DOHH2 (cell line): ENCODE data around the gene SLC25A27.

ENCODE experiments used
- H3F3A ChIP-seq: fragments of 200-600 bp; sonication (generic), shearing (Covaris generic); 2 replicates; pipeline ENCODE4 v1.6.0; 2016; ENCODE audit warnings: antibody characterized with exemption, mild to moderate bottlenecking; ENCODE audit not compliant: control insufficient read depth, insufficient read depth
- H3K27ac ChIP-seq: fragments of 200-600 bp; sonication (generic); 2 replicates; pipeline ENCODE4 v1.5.1; 2014; ENCODE audit warnings: low read depth, mild to moderate bottlenecking, low read length, moderate library complexity
- H3K27me3 ChIP-seq: fragments of 200-600 bp; sonication (generic); 2 replicates; pipeline ENCODE4 v1.6.1; 2014; ENCODE audit warnings: mild to moderate bottlenecking, low read length, mixed read lengths; ENCODE audit not compliant: control insufficient read depth
- H3K36me3 ChIP-seq: fragments of 200-600 bp; sonication (generic); 2 replicates; pipeline ENCODE4 v1.6.1; 2014; ENCODE audit warnings: mild to moderate bottlenecking, low read length, moderate library complexity, mixed read lengths; ENCODE audit not compliant: control insufficient read depth
- H3K4me1 ChIP-seq: fragments of 200-600 bp; sonication (generic); 2 replicates; pipeline ENCODE4 v1.6.1; 2014; ENCODE audit warnings: mild to moderate bottlenecking, low read length, mixed read lengths; ENCODE audit not compliant: control insufficient read depth
- H3K4me2 ChIP-seq: fragments of 200-600 bp; sonication (generic); 2 replicates; pipeline ENCODE4 v1.6.0; 2014; ENCODE audit warnings: mild to moderate bottlenecking, low read length, moderate library complexity
- H3K4me3 ChIP-seq: fragments of 200-600 bp; sonication (generic); 2 replicates; pipeline ENCODE4 v1.5.1; 2014; ENCODE audit warnings: mild to moderate bottlenecking, low read length, mixed read lengths
- H3K79me2 ChIP-seq: fragments of 200-600 bp; sonication (generic); 2 replicates; pipeline ENCODE4 v1.6.1; 2014; ENCODE audit warnings: mild to moderate bottlenecking, low read length, mixed read lengths; ENCODE audit not compliant: control insufficient read depth
- H3K9me2 ChIP-seq: fragments of 200-600 bp; sonication (generic); replicated peaks from 2 replicates; pipeline ENCODE4 v1.6.1; 2014; ENCODE audit warnings: mild to moderate bottlenecking, low read length, mixed read lengths; ENCODE audit not compliant: control insufficient read depth
- H3K9me3 ChIP-seq: fragments of 200-600 bp; sonication (generic); 2 replicates; pipeline ENCODE4 v1.6.1; 2014; ENCODE audit warnings: antibody characterized with exemption, low read length, mixed read lengths; ENCODE audit not compliant: control insufficient read depth, insufficient read depth
- H4K20me1 ChIP-seq: fragments of 200-600 bp; sonication (generic); 2 replicates; pipeline ENCODE4 v1.6.0; 2014; ENCODE audit warnings: low read depth, mild to moderate bottlenecking, antibody characterized with exemption, low read length, moderate library complexity; ENCODE audit not compliant: control insufficient read depth, insufficient read depth
- EZH2phosphoT487 ChIP-seq: fragments of 200-600 bp; sonication (generic); IDR thresholded peaks from 2 replicates; pipeline ENCODE4 v1.6.1; 2017; ENCODE audit warnings: borderline replicate concordance, mild to moderate bottlenecking, antibody characterized with exemption, low read length, moderate library complexity, mixed read lengths
- TF ChIP-seq, protein P1 (sequence below): fragments of 200-600 bp; sonication (generic); IDR thresholded peaks from one replicate; pipeline ENCODE4 v1.5.1; 2014; ENCODE audit warnings: antibody characterized with exemption, mild to moderate bottlenecking, low read depth, low read length; ENCODE audit not compliant: poor library complexity, severe bottlenecking

The SLC25A27 gene

DNA sequence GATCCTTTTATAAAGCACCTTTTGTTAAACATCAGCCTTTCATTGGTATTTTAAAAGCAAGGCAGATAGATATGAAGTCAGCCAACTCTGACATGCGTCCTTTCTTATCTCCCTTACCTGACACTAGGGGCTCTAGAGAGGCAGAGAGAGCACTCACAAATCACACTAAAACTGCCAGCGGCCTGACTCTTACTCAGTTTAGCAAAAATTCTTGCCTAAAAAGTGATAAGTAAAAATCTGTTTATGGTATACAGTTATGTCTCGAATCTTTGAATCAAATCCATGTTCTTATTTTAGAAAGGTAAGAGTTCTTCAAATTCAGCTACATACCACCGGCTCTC lies 24.5 kb downstream of the SLC25A27 start:
- Histone ChIP-seq H3K36me3 (peaks cover 49% of the 10 kb centered on the region), H3K9me2 (no peaks in the 10 kb centered on the region; the same call in 1 of the 2 replicates), H3K27ac (peak overlapping the region; percentile 21; the same call in 1 of the 2 replicates), H3K79me2 (no peaks in the 10 kb centered on the region), H3K4me2 (peak overlapping the region; percentile 58), H3K27me3 (no peaks in the 10 kb centered on the region), H3K9me3 (no peaks in the 10 kb centered on the region), H3K4me1 (peaks cover 45% of the 10 kb centered on the region), H4K20me1 (no peaks in the 10 kb centered on the region), H3K4me3 (peak overlapping the region; percentile 40), H3F3A (no peaks in the 10 kb centered on the region)
- no peak for TF ChIP-seq EZH2phosphoT487
- TF ChIP-seq, protein P1, sequence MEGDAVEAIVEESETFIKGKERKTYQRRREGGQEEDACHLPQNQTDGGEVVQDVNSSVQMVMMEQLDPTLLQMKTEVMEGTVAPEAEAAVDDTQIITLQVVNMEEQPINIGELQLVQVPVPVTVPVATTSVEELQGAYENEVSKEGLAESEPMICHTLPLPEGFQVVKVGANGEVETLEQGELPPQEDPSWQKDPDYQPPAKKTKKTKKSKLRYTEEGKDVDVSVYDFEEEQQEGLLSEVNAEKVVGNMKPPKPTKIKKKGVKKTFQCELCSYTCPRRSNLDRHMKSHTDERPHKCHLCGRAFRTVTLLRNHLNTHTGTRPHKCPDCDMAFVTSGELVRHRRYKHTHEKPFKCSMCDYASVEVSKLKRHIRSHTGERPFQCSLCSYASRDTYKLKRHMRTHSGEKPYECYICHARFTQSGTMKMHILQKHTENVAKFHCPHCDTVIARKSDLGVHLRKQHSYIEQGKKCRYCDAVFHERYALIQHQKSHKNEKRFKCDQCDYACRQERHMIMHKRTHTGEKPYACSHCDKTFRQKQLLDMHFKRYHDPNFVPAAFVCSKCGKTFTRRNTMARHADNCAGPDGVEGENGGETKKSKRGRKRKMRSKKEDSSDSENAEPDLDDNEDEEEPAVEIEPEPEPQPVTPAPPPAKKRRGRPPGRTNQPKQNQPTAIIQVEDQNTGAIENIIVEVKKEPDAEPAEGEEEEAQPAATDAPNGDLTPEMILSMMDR, result peak; percentile 62

DNA sequence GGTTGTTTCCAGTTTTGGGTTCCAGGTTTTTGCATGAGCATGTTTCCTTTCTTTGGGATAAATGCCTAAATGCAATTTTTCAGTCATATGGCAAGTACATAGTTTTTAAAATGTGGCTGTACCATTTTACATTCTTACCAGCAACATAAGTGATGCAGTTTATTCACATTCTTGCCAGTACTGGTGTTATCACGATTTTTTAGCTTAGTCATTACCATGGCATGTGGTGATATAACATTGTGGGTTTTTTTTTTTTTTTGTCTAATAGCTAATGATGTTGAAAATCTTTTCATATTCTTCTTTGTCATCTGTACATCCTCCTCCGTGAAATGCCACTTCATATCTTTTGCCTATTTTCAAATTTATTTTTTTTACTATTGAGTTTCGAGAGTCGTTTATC lies 32.0 kb downstream of the SLC25A27 start:
- H3K4me2 ChIP-seq, result no peak overlapping the region
- H3K4me3 ChIP-seq, result no peak overlapping the region
- no peaks in the 10 kb centered on the region for H3K36me3 ChIP-seq
- no peaks in the 10 kb centered on the region for H3F3A ChIP-seq
- no peaks in the 10 kb centered on the region; the same call in 1 of the 2 replicates for H3K9me2 ChIP-seq
- H3K27me3 ChIP-seq, result no peaks in the 10 kb centered on the region
- H3K79me2 ChIP-seq, result no peaks in the 10 kb centered on the region
- H4K20me1 ChIP-seq, result no peaks in the 10 kb centered on the region
- no peak for TF ChIP-seq EZH2phosphoT487
- TF ChIP-seq, protein P1, result no peak
- H3K9me3 ChIP-seq, result peaks cover 5% of the 10 kb centered on the region; the same call in 1 of the 2 replicates
- no peaks in the 10 kb centered on the region for H3K4me1 ChIP-seq
- no peak overlapping the region for H3K27ac ChIP-seq

DNA sequence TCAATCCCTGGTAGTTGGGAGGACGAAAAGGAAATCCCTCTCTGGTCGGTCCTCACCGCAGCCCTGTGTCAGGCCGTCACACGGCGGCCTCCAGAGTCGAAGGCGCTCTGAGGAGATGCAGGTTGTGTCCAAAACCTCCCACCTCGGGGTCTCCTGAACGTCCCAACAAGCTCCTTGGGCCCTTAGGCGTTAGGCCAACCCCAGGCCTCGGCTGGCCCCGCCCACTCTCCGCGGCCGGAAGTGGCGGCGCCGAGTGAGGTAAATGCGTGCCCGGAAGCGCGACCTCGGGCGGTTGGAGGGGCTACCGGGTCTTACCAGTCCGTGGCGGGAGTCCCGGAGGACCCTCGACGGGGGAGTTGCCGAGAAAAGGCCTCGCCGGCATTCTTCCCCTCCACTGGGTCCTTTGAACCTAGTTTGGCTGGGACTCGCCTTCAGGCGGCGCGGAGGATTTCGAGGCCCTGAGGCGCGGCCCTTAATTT lies 34.9 kb downstream of the SLC25A27 start, which contains the start of gene TDRD6:
Gene TDRD6, plus strand, starts transcription at position 267 of the 479 bp plus-strand sequence. CDS start 244 bp downstream, outside the sequence.
- no peaks in the 10 kb centered on the region for H3K27me3 ChIP-seq
- H3K4me1 ChIP-seq, result no peaks in the 10 kb centered on the region
- H3K9me2 ChIP-seq, result no peaks in the 10 kb centered on the region
- TF ChIP-seq, protein P1, result no peak
- no peak for TF ChIP-seq EZH2phosphoT487
- H3K36me3 ChIP-seq, result no peaks in the 10 kb centered on the region
- peaks cover 5% of the 10 kb centered on the region; the same call in 1 of the 2 replicates for H3K9me3 ChIP-seq
- no peaks in the 10 kb centered on the region for H4K20me1 ChIP-seq
- H3K4me2 ChIP-seq, result no peak within 1 kb of the TSS
- H3K27ac ChIP-seq, result no peak within 1 kb of the TSS
- no peaks in the 10 kb centered on the region for H3K79me2 ChIP-seq
- no peak within 1 kb of the TSS for H3K4me3 ChIP-seq
- no peaks in the 10 kb centered on the region for H3F3A ChIP-seq
